Upper lobe of left lung (tissue), 4 donors: ENCODE results near the gene GOLGA8K.
"Not testable (repeated sequence)": the region's sequence is repeated elsewhere in the genome, so short reads cannot be mapped to it uniquely, and the experiment has no call there.

ENCODE experiments used
- POLR2A ChIP-seq, 4 donors: fragments of 450-650 bp; IDR thresholded peaks; one replicate each; pipeline ENCODE4 v1.5.1; 2016 to 2017; ENCODE audit warnings: antibody characterized with exemption in 4 of 4, mild to moderate bottlenecking in 2 of 4
- POLR2AphosphoS5 ChIP-seq, 2 donors: sonication (generic); formaldehyde crosslinking; IDR thresholded peaks; one replicate each; pipeline ENCODE4 v1.5.1; 2017; ENCODE audit warnings: antibody characterized with exemption in 2 of 2
- TF ChIP-seq, protein P1 (sequence below), 6 experiments: fragments of 450-650 bp in 4 of 6; fragments of 200-600 bp in 2 of 6; sonication (generic) in 2 of 6; IDR thresholded peaks; one replicate each; pipeline ENCODE4 v1.5.1; 2016 to 2019; ENCODE audit warnings: antibody characterized with exemption in 6 of 6

DNA sequence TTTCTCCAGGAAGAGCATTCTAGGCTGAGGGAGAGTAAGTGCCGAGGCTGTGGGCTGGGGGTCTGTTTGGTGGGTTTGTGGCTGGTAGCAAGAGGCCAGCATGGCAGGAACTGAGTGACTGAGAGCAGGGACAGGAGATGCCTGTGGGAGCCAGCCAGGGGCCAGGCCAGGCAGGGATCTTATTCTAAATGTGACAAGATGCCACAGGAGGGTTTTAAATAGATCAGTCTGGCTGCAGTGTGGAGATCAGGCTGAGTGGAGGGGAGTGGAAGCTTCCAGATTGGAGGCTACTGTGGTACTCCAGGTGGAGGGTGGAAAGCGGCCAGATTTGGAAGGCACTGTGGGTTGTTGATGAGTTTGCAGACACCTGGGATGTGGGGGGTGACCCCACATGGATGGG lies 28.9 kb downstream of the GOLGA8K start:
- TF ChIP-seq, protein P1, sequence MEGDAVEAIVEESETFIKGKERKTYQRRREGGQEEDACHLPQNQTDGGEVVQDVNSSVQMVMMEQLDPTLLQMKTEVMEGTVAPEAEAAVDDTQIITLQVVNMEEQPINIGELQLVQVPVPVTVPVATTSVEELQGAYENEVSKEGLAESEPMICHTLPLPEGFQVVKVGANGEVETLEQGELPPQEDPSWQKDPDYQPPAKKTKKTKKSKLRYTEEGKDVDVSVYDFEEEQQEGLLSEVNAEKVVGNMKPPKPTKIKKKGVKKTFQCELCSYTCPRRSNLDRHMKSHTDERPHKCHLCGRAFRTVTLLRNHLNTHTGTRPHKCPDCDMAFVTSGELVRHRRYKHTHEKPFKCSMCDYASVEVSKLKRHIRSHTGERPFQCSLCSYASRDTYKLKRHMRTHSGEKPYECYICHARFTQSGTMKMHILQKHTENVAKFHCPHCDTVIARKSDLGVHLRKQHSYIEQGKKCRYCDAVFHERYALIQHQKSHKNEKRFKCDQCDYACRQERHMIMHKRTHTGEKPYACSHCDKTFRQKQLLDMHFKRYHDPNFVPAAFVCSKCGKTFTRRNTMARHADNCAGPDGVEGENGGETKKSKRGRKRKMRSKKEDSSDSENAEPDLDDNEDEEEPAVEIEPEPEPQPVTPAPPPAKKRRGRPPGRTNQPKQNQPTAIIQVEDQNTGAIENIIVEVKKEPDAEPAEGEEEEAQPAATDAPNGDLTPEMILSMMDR (IDR thresholded peaks at IDR 0.05) = not testable (repeated sequence)
- TF ChIP-seq POLR2A, POLR2AphosphoS5 (IDR thresholded peaks at IDR 0.05): not testable (repeated sequence)
